Embryonic facial prominence (tissue), 1 donor: ENCODE data around the gene IGSF21.

ENCODE experiments used
- DNase-seq: peaks from one replicate; pipeline ENCODE4 v3.0.0-alpha.2; 2016; ENCODE audit errors: extremely low spot score

IGSF21 gene

GRCh38 chr1:18326211-18326897, 218.8 kb downstream of the IGSF21 start:
- no peak for DNase-seq

GRCh38 chr1:18327650-18328049, 220.1 kb downstream of the IGSF21 start:
- DNase-seq, result no peak

GRCh38 chr1:18328803-18329202, 221.2 kb downstream of the IGSF21 start:
- DNase-seq, result no peak

- DNase-seq, result no peak
These were observed 222.1 kb downstream of the IGSF21 start for GRCh38 chr1:18329469-18330253.

GRCh38 chr1:18332576-18332975, 225.0 kb downstream of the IGSF21 start:
- DNase-seq, result no peak

GRCh38 chr1:18333220-18333619, 225.6 kb downstream of the IGSF21 start:
- DNase-seq, result no peak

- DNase-seq, result no peak
These were observed 229.2 kb downstream of the IGSF21 start for GRCh38 chr1:18336801-18337200.

GRCh38 chr1:18337757-18338156, 230.2 kb downstream of the IGSF21 start:
- DNase-seq, result no peak

GRCh38 chr1:18339161-18339560, 231.6 kb downstream of the IGSF21 start:
- DNase-seq, result no peak

GRCh38 chr1:18340158-18340764, 232.7 kb downstream of the IGSF21 start:
- no peak for DNase-seq

GRCh38 chr1:18340787-18341186, 233.2 kb downstream of the IGSF21 start:
- DNase-seq, result no peak

GRCh38 chr1:18341291-18342069, 233.9 kb downstream of the IGSF21 start:
- no peak for DNase-seq

- no peak for DNase-seq
These were observed 235.1 kb downstream of the IGSF21 start for GRCh38 chr1:18342744-18343143.

- no peak for DNase-seq
These were observed 236.0 kb downstream of the IGSF21 start for GRCh38 chr1:18343581-18343980.

GRCh38 chr1:18344755-18345154, 237.2 kb downstream of the IGSF21 start:
- no peak for DNase-seq

GRCh38 chr1:18347559-18347958, 240.0 kb downstream of the IGSF21 start:
- no peak for DNase-seq

GRCh38 chr1:18348354-18348753, 240.8 kb downstream of the IGSF21 start:
- DNase-seq, result no peak

GRCh38 chr1:18350747-18351146, 243.1 kb downstream of the IGSF21 start:
- no peak for DNase-seq

- no peak for DNase-seq
These were observed 244.1 kb downstream of the IGSF21 start for GRCh38 chr1:18351735-18352134.

- DNase-seq, result no peak
These were observed 245.2 kb downstream of the IGSF21 start for GRCh38 chr1:18352636-18353265.

- DNase-seq, result no peak
These were observed 245.9 kb downstream of the IGSF21 start for GRCh38 chr1:18353528-18353927.

GRCh38 chr1:18353992-18354391, 246.4 kb downstream of the IGSF21 start:
- no peak for DNase-seq
